Measurements from ENCODE around the gene CNTNAP4. TPM values are rescaled to one million over a fixed set of nuclear protein-coding genes. Genes with fewer than 3 reads are reported as not detected.

The CNTNAP4 gene
- total RNA-seq, 1 experiment from 2014 or later, result not detected

- H2AFZ ChIP-seq (ENCODE audit: low read depth, low read length, poor library complexity, severe bottlenecking), result no peak overlapping the region
- intact Hi-C loops (cut with micrococcal nuclease), result no loop called here
- TF ChIP-seq ZBTB33 (IDR thresholded peaks at IDR 0.05; ENCODE audit: extremely low read depth, insufficient replicate concordance, low read length) (no peak), RAD21 (IDR thresholded peaks at IDR 0.05; ENCODE audit: low read depth) (no peak), CEBPB (IDR thresholded peaks at IDR 0.05; ENCODE audit: low read depth) (no peak), POLR2AphosphoS5 (IDR thresholded peaks at IDR 0.05; ENCODE audit: low read depth, low read length) (no peak), MAX (IDR thresholded peaks at IDR 0.05) (no peak), ZNF274 (IDR thresholded peaks at IDR 0.05; ENCODE audit: low read depth, low read length) (no peak)
- H3K9ac ChIP-seq (ENCODE audit: low read length), result no peak overlapping the region
- no peak overlapping the region for H3K4me2 ChIP-seq (ENCODE audit: low read length)
- no peaks in the 10 kb centered on the region for H3K4me1 ChIP-seq (ENCODE audit: control insufficient read depth in 1 of 2, insufficient read depth in 2 of 2, low read length in 2 of 2)
- ChIA-PET POLR2A (no interaction called here), CTCF (no interaction called here), RAD21 (ENCODE audit: low non-redundant PET in 1 of 2, low total read pairs in 2 of 2, uncharacterized antibody in 2 of 2, unreplicated experiment in 2 of 2) (no interaction called here)
- BruUV-seq (replicated peaks), result no TSS peak
- no peaks in the 10 kb centered on the region for H3K79me2 ChIP-seq (ENCODE audit: insufficient read depth, low read length)
- no peaks in the 10 kb centered on the region for H4K20me1 ChIP-seq (ENCODE audit: insufficient read depth)
- H3K9me3 ChIP-seq (ENCODE audit: control insufficient read depth in 1 of 2, insufficient read depth in 1 of 2, low read depth in 1 of 2, low read length in 2 of 2), result peaks cover 4 to 10% of the 10 kb centered on the region in 2 experiments; a peak in 2 of 4 replicates
- H3K4me3 ChIP-seq (replicated peaks in 1 of 2; ENCODE audit: low read depth in 1 of 2, low read length in 2 of 2), result no peak overlapping the region
- no peak overlapping the region for H3K27ac ChIP-seq (ENCODE audit: low read depth, low read length)
- H3K9me2 ChIP-seq (ENCODE audit: insufficient read depth), result no peaks in the 10 kb centered on the region
- ATAC-seq (no peak), DNase-seq (ENCODE audit: low read depth, low spot score) (no peak)
- H3K36me3 ChIP-seq (ENCODE audit: control insufficient read depth in 1 of 2, insufficient read depth in 2 of 2, low read length in 2 of 2), result no peaks in the 10 kb centered on the region
- H3K27me3 ChIP-seq (ENCODE audit: insufficient read depth, low read length), result no peaks in the 10 kb centered on the region
Measured at GRCh38 chr16:76524769-76525168, 247.6 kb downstream of the CNTNAP4 start.

- H3K9me3 ChIP-seq (ENCODE audit: control insufficient read depth in 1 of 2, insufficient read depth in 1 of 2, low read depth in 1 of 2, low read length in 2 of 2), result peaks cover 4% of the 10 kb centered on the region in 2 experiments; a peak in 2 of 4 replicates
- RAD21 ChIA-PET (ENCODE audit: low non-redundant PET in 1 of 2, low total read pairs in 2 of 2, uncharacterized antibody in 2 of 2, unreplicated experiment in 2 of 2), result no interaction called here
- no peaks in the 10 kb centered on the region for H3K4me1 ChIP-seq (ENCODE audit: control insufficient read depth in 1 of 2, insufficient read depth in 2 of 2, low read length in 2 of 2)
- no peaks in the 10 kb centered on the region for H3K36me3 ChIP-seq (ENCODE audit: control insufficient read depth in 1 of 2, insufficient read depth in 2 of 2, low read length in 2 of 2)
- DNase-seq (ENCODE audit: low read depth, low spot score), result no peak
- H3K79me2 ChIP-seq (ENCODE audit: insufficient read depth, low read length), result no peaks in the 10 kb centered on the region
- H3K27ac ChIP-seq (ENCODE audit: low read depth, low read length), result no peak overlapping the region
- H3K27me3 ChIP-seq (ENCODE audit: insufficient read depth, low read length), result no peaks in the 10 kb centered on the region
- POLR2A ChIA-PET, result no interaction called here
- intact Hi-C loops (cut with micrococcal nuclease), result no loop called here
- BruUV-seq (replicated peaks), result no TSS peak
- H3K4me3 ChIP-seq (replicated peaks in 1 of 2; ENCODE audit: low read depth in 1 of 2, low read length in 2 of 2), result no peak overlapping the region
- H3K9me2 ChIP-seq (ENCODE audit: insufficient read depth), result no peaks in the 10 kb centered on the region
- no peak for ATAC-seq
- no peak overlapping the region for H3K9ac ChIP-seq (ENCODE audit: low read length)
- CTCF ChIA-PET, result no interaction called here
- no peaks in the 10 kb centered on the region for H4K20me1 ChIP-seq (ENCODE audit: insufficient read depth)
- no peak overlapping the region for H2AFZ ChIP-seq (ENCODE audit: low read depth, low read length, poor library complexity, severe bottlenecking)
- H3K4me2 ChIP-seq (ENCODE audit: low read length), result no peak overlapping the region
- TF ChIP-seq REST (IDR thresholded peaks at IDR 0.05; ENCODE audit: low read depth) (no peak), ELF1 (IDR thresholded peaks at IDR 0.05; ENCODE audit: borderline replicate concordance, low read depth) (no peak), POLR2AphosphoS5 (IDR thresholded peaks at IDR 0.05; ENCODE audit: low read depth, low read length) (no peak), YY1 (IDR thresholded peaks at IDR 0.05; ENCODE audit: extremely low read depth, insufficient replicate concordance, low read depth, low read length) (no peak), CBX3 (IDR thresholded peaks at IDR 0.05; ENCODE audit: low read depth) (no peak), EZH2phosphoT487 (IDR thresholded peaks at IDR 0.05; ENCODE audit: borderline replicate concordance) (no peak), MAX (IDR thresholded peaks at IDR 0.05) (no peak), ZNF274 (IDR thresholded peaks at IDR 0.05; ENCODE audit: low read depth, low read length) (no peak), SRF (IDR thresholded peaks at IDR 0.05; ENCODE audit: low read depth) (no peak), POLR2A (IDR thresholded peaks at IDR 0.05; ENCODE audit: borderline replicate concordance, extremely low read depth, insufficient read depth, insufficient read length) (no peak), SIN3A (IDR thresholded peaks at IDR 0.05; ENCODE audit: low read depth) (no peak), RAD21 (IDR thresholded peaks at IDR 0.05; ENCODE audit: low read depth) (no peak)
Measured at GRCh38 chr16:76527244-76527643, 250.0 kb downstream of the CNTNAP4 start.

Data from HCT116 (cell line).